HG03103 (cell line): ENCODE data around the gene FAM156A.
"Not testable (repeated sequence)": the region's sequence is repeated elsewhere in the genome, so short reads cannot be mapped to it uniquely, and the experiment has no call there.

Source experiments
- ATAC-seq: cut with Tn5 transposase; IDR thresholded peaks from one replicate; pipeline ENCODE4 v1.9.1; 2021; ENCODE audit warnings: low read depth; ENCODE audit not compliant: unreplicated experiment

FAM156A gene

GRCh38 chrX:52907137-52907536, 51.2 kb downstream of the FAM156A start:
- not testable (repeated sequence) for ATAC-seq

DNA sequence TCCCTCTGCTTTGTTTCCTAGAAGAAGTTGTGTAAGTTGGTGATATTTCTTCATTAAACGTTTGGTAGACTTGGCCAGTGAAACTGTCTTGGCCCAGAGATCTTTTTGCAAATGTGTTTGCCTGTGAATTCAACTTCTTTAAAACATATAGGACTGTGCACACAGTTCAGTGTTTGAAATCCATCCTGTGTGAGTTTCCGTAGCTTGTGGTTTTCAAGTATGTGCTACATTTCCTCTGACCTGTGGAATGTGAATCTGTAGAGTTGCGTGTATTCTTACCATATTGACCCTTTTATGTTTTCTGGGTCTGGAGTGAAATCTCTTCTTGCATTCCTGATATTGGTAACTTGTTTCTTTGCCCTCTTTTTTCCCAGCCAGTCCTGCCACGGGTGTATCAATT, 52.2 kb downstream of the FAM156A start:
- not testable (repeated sequence) for ATAC-seq

DNA sequence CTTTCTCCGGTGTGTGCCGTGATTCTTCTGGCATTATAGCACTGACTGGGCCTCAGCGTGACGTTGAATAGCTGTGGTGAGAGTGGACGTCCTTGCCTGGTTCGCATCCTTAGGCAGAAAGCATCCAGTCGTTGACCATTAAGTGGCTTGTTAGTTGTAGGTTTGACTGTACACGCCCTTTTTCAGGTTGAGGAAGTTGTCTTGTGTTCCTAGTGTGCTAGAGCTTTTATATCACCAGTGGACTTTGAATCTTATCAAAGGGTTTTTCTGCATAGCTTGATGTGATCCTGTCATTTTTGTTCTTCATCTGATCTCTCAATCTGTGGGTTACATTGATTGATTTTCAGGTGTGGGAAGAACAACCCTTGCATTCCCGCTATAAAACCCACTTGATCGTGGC, 52.8 kb downstream of the FAM156A start:
- ATAC-seq: not testable (repeated sequence)
